Peyer's patch (tissue), 4 donors: ENCODE data around the gene RRP12.

ENCODE experiments used
- POLR2A ChIP-seq, 2 donors: fragments of 450-650 bp; IDR thresholded peaks; one replicate each; pipeline ENCODE4 v1.5.1; 2017; ENCODE audit warnings: antibody characterized with exemption in 2 of 2, mild to moderate bottlenecking in 2 of 2, moderate library complexity in 2 of 2
- TF ChIP-seq, protein P1 (sequence below), 6 experiments: fragments of 450-650 bp in 4 of 6; fragments of 200-600 bp in 2 of 6; sonication (generic) in 1 of 6; IDR thresholded peaks; one replicate each; pipeline ENCODE4 v1.5.1; 2017 to 2019; ENCODE audit warnings: antibody characterized with exemption in 6 of 6, mild to moderate bottlenecking in 3 of 6, moderate library complexity in 1 of 6

DNA sequence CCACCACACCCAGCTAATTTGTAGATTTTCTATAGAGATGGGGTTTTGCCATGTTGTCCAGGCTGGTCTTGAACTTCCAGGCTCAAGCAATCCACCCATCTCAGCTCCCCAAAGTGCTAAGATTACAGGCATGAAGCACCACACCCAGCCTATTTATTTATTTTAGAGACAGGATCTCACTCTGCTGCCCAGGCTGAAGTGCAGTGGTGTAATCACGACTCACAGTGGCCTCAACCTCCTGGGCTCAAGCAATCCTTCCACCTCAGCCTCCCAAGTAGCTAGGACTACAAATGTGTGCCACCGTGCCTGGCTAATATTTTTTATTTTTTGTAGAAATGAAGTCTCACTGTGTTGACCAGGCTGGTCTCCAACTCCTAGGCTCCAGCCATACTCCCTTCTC, 59.7 kb downstream of the RRP12 start:
- TF ChIP-seq, protein P1, sequence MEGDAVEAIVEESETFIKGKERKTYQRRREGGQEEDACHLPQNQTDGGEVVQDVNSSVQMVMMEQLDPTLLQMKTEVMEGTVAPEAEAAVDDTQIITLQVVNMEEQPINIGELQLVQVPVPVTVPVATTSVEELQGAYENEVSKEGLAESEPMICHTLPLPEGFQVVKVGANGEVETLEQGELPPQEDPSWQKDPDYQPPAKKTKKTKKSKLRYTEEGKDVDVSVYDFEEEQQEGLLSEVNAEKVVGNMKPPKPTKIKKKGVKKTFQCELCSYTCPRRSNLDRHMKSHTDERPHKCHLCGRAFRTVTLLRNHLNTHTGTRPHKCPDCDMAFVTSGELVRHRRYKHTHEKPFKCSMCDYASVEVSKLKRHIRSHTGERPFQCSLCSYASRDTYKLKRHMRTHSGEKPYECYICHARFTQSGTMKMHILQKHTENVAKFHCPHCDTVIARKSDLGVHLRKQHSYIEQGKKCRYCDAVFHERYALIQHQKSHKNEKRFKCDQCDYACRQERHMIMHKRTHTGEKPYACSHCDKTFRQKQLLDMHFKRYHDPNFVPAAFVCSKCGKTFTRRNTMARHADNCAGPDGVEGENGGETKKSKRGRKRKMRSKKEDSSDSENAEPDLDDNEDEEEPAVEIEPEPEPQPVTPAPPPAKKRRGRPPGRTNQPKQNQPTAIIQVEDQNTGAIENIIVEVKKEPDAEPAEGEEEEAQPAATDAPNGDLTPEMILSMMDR (IDR thresholded peaks at IDR 0.05) = no peak
- TF ChIP-seq POLR2A (IDR thresholded peaks at IDR 0.05) = no peak
